Fibroblast of villous mesenchyme (primary cell): ENCODE data around the gene PIM2. TPM values are rescaled to one million over a fixed set of nuclear protein-coding genes. Genes with fewer than 3 reads are reported as not detected.

Experiments used
- DNase-seq: peaks from one replicate; pipeline ENCODE4 v3.0.0-alpha.2; 2010; ENCODE audit warnings: low read depth
- H3K4me3 ChIP-seq: 2 replicates; pipeline ENCODE4 v1.5.1; 2011; ENCODE audit warnings: low read depth, mild to moderate bottlenecking, low read length
- total RNA-seq: library from RNA; depleted of rRNA; stranded (reverse); fragments of >200 nt; gene quantifications from 2 replicates; pipeline ENCODE4 v1.2.3, GENCODE V29; 2012
- TF ChIP-seq, protein P1 (sequence below): IDR thresholded peaks from 2 replicates; pipeline ENCODE4 v1.5.1; 2012; ENCODE audit warnings: low read depth, mild to moderate bottlenecking, low read length; ENCODE audit not compliant: insufficient read depth

Gene PIM2
- total RNA-seq, 1 donor, result 12.5 TPM

DNA sequence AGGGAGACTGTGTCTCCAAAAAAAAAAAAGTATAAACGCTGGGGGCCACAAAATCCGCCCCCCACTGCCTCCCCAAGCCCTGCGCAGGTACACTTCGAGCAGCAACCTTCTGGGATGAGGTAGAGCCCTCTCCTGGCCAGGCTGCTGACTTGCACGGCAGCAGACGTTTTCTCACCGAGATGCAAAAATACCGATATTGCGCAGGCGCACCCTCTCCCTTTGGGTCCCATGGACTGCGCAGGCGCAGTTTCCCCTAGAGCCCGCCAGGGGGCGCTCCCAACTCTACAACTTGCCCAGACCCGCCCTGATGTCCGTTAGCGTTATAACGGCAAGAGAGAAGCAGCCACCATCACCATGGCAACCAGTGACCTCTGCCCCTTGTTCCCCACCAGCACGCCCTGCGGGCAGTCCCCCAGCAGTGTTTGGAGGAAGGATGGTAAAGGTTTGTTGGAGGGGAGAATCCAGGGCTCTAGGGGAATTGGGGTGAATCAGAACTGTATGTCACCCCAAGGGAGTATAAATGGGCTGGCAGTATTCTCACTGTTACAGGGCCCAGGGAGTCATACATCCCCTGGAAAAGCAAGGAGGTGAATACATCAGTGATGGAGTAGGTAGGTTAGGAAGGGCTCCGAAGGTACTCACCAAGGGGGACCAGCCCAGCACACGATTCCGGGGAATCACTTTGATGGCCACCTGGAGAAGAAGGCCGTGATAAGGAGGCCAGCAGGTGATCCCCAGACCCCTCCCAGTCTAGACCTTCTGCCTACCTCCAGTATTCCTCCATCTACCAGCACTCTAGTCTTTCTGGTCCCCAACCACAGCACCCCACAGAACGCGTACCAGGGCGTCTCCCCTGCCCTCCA is 1.5 kb downstream of the PIM2 start:
- H3K4me3 ChIP-seq, result peak overlapping the region; percentile 67
- DNase-seq, result peak; percentile 89
- TF ChIP-seq, protein P1, sequence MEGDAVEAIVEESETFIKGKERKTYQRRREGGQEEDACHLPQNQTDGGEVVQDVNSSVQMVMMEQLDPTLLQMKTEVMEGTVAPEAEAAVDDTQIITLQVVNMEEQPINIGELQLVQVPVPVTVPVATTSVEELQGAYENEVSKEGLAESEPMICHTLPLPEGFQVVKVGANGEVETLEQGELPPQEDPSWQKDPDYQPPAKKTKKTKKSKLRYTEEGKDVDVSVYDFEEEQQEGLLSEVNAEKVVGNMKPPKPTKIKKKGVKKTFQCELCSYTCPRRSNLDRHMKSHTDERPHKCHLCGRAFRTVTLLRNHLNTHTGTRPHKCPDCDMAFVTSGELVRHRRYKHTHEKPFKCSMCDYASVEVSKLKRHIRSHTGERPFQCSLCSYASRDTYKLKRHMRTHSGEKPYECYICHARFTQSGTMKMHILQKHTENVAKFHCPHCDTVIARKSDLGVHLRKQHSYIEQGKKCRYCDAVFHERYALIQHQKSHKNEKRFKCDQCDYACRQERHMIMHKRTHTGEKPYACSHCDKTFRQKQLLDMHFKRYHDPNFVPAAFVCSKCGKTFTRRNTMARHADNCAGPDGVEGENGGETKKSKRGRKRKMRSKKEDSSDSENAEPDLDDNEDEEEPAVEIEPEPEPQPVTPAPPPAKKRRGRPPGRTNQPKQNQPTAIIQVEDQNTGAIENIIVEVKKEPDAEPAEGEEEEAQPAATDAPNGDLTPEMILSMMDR, result peak; percentile 88

DNA sequence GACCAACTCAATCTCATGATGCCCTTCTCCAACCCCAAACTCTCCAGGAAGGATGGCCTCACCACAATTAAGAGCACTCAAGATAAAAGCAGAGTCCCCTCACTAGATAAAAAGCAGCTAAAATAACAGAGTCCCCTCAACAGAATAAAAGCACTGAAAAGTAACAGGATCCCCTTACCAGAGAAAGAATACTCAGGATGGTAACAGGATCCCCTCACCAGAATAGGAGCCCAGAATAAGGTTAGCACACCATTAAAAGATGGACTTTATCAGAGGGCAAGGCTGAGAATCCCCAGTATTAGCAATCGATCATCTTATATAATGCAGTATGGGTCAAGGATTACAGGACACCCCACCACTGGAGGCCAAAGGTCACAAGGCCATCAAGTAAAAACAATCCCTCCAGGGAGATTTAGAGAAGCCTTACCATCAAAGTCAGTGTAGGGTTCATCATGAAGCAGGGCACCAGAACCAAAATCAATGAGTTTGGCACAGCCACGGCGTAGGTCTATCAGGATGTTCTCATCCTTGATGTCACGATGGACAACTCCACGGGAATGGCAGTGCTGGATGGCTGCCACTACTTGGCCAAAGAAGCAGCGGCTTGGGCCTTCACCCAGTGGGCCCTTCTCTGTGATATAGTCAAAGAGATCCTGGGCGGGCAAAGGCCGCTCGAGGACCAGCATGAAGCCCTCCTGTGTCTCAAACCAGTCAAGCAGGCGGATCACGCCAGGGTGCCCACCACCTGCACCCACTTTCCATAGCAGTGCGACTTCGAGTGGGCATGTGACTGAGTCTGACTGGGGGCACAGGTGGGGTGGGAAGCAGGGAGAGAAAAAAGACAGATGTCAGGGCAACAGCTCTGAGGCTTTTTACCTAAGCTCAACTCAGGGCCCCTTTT is 4.0 kb downstream of the PIM2 start:
- H3K4me3 ChIP-seq, result no peak overlapping the region
- DNase-seq, result no peak
- TF ChIP-seq, protein P1, result no peak

DNA sequence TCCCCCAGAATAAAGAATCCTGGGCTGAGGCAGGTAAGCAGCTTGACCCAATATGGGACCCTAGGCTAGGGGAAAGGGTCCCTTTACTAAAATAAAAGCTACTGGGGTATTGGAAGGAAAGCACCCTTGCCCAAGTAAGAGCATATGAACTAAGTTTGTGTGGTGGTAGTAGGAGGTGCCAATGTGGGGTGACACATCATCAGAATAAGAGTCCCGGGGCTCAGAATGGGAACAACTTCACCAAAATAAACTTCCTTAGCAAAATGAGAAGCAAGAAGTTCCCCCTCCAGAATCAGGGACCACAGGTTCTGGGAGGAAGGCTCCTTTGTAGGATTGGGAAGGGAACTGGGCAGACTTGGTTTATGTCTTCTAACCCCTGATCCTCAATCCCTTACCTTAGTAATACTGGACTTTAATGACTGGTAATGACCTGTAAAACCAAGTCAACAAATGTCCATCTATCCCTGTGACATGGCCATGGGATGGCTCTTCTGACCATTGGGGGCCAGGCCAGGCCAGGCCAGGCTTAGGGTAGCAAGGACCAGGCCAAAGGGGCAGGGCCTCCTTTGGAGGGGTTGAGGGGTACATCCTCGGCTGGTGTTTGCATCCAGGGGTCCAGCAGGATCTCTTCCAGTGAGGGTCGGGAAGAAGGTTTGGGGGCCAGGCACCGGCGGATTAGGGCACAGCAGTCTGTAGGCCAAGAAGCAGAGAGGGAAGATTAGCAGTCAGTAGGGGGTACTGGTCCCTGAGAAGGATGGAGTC is 5.0 kb downstream of the PIM2 start:
- DNase-seq, result no peak
- TF ChIP-seq, protein P1, result no peak
- H3K4me3 ChIP-seq, result no peak overlapping the region

DNA sequence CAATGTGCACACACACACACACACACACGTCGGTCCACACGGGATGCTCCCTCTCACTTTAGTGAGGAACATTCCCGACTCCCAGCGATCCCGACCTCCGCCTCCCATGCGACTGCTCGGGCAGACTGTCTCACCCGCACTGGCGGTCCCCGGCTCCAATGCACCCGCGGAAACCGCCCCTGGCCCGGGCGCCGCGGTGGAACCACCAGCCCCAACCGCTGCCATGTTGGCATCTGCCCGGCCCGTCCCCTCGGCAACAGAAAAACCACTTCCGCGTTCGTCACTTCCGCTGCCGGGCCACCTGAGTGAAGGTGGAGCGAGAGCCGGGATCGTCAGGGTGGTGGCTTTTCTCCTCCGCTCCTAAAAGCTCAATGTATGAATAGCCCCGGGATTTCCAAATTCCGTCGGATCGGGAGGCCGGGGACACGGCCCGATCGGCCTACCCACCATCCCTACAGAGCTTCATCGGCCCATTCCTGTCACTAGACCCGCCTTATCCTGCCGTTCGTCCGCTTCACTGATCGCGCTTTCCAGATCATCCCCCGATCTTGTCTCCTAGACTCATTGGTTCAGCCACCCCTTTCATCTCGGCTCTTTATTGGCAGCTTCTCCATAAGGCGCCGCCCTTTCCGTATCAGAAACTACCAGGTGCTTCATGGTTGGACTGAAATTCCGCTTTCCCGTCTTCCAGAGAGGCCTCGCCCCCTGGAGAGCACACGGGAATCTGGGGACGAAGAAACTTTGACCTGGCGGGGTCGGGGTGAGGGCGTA is 7.2 kb downstream of the PIM2 start, which contains the start of gene SLC35A2:
SLC35A2 (minus strand) TSS at position 235 of the 771 bp plus-strand sequence; CDS start at position 225, 10 bp downstream.
- TF ChIP-seq, protein P1, result no peak
- DNase-seq, result peak; percentile 69

DNA sequence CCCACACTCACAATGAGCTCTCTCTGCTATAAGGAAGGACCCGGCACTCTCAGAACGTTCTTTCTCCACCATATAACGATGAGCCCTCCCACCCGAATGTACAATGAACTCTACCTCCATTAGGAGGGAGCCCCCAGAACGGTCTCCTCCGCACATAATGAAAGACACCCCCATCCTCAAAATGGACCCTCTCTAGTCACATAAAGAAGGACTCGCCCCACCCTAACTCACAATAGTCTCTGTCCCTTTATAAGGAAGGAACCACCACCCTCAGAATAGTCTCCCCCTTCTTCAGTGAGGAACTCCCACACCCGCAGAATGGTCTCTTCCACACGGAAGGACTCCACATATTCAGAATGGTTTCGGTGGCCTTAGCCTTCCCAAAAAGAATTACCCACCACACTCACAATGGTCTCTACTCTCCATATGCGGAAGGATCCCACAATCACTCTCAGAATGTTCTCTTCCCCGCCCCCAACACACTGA is 7.9 kb downstream of the PIM2 start:
- peak overlapping the region; percentile 65 for H3K4me3 ChIP-seq
- DNase-seq, result peak; percentile 42
- TF ChIP-seq, protein P1, result no peak

More for the DNA sequence above, 7.2 kb downstream of the PIM2 start, which contains the start of gene SLC35A2:
- H3K4me3 ChIP-seq, result peak within 1 kb of the TSS; percentile 65
